CD14-positive monocyte (primary cell): ENCODE measurements around the gene MVP. TPM values are rescaled to one million over a fixed set of nuclear protein-coding genes. Genes with fewer than 3 reads are reported as not detected.

Experiments used
- DNase-seq, 3 donors: peaks; one replicate each; pipeline ENCODE4 v3.0.0-alpha.2; 2011 to 2022
- H2AFZ ChIP-seq: 2 replicates; pipeline ENCODE4 v1.6.0; 2012; ENCODE audit warnings: mild to moderate bottlenecking, low read depth, low read length, inconsistent platforms; ENCODE audit not compliant: insufficient read depth, poor library complexity, severe bottlenecking
- H3K27ac ChIP-seq, 2 donors: 1 replicate in 1 of 2; 2 replicates in 1 of 2; pipeline ENCODE4 v1.5.1; 2012 to 2013; ENCODE audit warnings: low read length in 2 of 2, control low read depth in 1 of 2, inconsistent platforms in 1 of 2, low read depth in 1 of 2, mild to moderate bottlenecking in 1 of 2
- H3K27me3 ChIP-seq, 2 donors: one replicate each; pipeline versions ENCODE4 v1.6.0 to v1.6.1; 2011 to 2013; ENCODE audit warnings: low read length in 2 of 2; ENCODE audit not compliant: control insufficient read depth in 2 of 2, insufficient read depth in 2 of 2
- H3K36me3 ChIP-seq, 2 donors: replicated peaks in 1 of 2; 1 replicate in 1 of 2; 2 replicates in 1 of 2; pipeline versions ENCODE4 v1.5.1 to v1.6.1; 2012 to 2013; ENCODE audit warnings: low read length in 2 of 2, control low read depth in 1 of 2, inconsistent platforms in 1 of 2, mild to moderate bottlenecking in 1 of 2; ENCODE audit not compliant: insufficient read depth in 2 of 2, control insufficient read depth in 1 of 2
- H3K4me1 ChIP-seq, 2 donors: 1 replicate in 1 of 2; 2 replicates in 1 of 2; pipeline versions ENCODE4 v1.5.1 to v1.6.1; 2012 to 2013; ENCODE audit warnings: low read length in 2 of 2, control low read depth in 1 of 2, inconsistent platforms in 1 of 2, mild to moderate bottlenecking in 1 of 2, moderate library complexity in 1 of 2; ENCODE audit not compliant: insufficient read depth in 2 of 2, control insufficient read depth in 1 of 2
- H3K4me2 ChIP-seq: replicated peaks from 2 replicates; pipeline ENCODE3; 2012; ENCODE audit warnings: low read length, moderate library complexity, mild to moderate bottlenecking; ENCODE audit not compliant: poor library complexity, severe bottlenecking; ENCODE audit errors: extremely low read depth
- H3K4me3 ChIP-seq, 3 experiments: fragments of 200-600 bp in 1 of 3; sonication (generic) in 1 of 3; replicated peaks in 1 of 3; 1 replicate in 2 of 3; 2 replicates in 1 of 3; pipeline ENCODE4 v1.5.1; 2011 to 2013; ENCODE audit warnings: low read length in 3 of 3, mild to moderate bottlenecking in 3 of 3, control low read depth in 2 of 3, low read depth in 2 of 3, inconsistent platforms in 1 of 3, moderate library complexity in 1 of 3
- H3K79me2 ChIP-seq: 2 replicates; pipeline ENCODE4 v1.6.0; 2012; ENCODE audit warnings: mild to moderate bottlenecking, control low read depth, inconsistent platforms, low read length, moderate library complexity; ENCODE audit not compliant: insufficient read depth
- H3K9ac ChIP-seq: 2 replicates; pipeline ENCODE4 v1.6.0; 2017; ENCODE audit warnings: low read length, mild to moderate bottlenecking; ENCODE audit not compliant: insufficient read depth, poor library complexity, severe bottlenecking
- H3K9me3 ChIP-seq, 2 donors: replicated peaks in 1 of 2; 1 replicate in 1 of 2; 2 replicates in 1 of 2; pipeline versions ENCODE4 v1.5.1 to v1.6.1; 2012 to 2013; ENCODE audit warnings: low read length in 2 of 2, control low read depth in 1 of 2; ENCODE audit not compliant: control insufficient read depth in 1 of 2, insufficient read depth in 1 of 2
- H4K20me1 ChIP-seq: 2 replicates; pipeline ENCODE4 v1.6.0; 2012; ENCODE audit warnings: mild to moderate bottlenecking, low read length, control low read depth, moderate library complexity; ENCODE audit not compliant: insufficient read depth
- H3K27ac Mint-ChIP-seq, 7 donors: one replicate each; pipeline ENCODE4 v1.8.0; 2020; ENCODE audit warnings: mild to moderate bottlenecking in 7 of 7, mixed read lengths in 7 of 7, moderate library complexity in 6 of 7, inconsistent platforms in 2 of 7
- H3K27me3 Mint-ChIP-seq, 3 donors: one replicate each; pipeline ENCODE4 v1.8.0; 2021 to 2022; ENCODE audit warnings: low read depth in 3 of 3, mild to moderate bottlenecking in 3 of 3, mixed read lengths in 3 of 3, moderate library complexity in 3 of 3, inconsistent platforms in 1 of 3
- H3K36me3 Mint-ChIP-seq, 2 donors: one replicate each; pipeline ENCODE4 v1.8.0; 2020; ENCODE audit warnings: mixed read lengths in 2 of 2, inconsistent platforms in 1 of 2, mild to moderate bottlenecking in 1 of 2
- H3K4me1 Mint-ChIP-seq: one replicate; pipeline ENCODE4 v1.8.0; 2020; ENCODE audit warnings: mild to moderate bottlenecking, mixed read lengths
- H3K4me3 Mint-ChIP-seq, 2 donors: one replicate each; pipeline ENCODE4 v1.8.0; 2020; ENCODE audit warnings: mild to moderate bottlenecking in 2 of 2, mixed read lengths in 2 of 2, moderate library complexity in 1 of 2
- H3K9me3 Mint-ChIP-seq, 7 donors: one replicate each; pipeline ENCODE4 v1.8.0; 2020 to 2022; ENCODE audit warnings: mixed read lengths in 7 of 7, mild to moderate bottlenecking in 6 of 7, moderate library complexity in 6 of 7, inconsistent platforms in 2 of 7
- CTCF ChIP-seq: fragments of 200-600 bp; IDR thresholded peaks from one replicate; pipeline ENCODE4 v1.8.0; 2022; ENCODE audit warnings: antibody characterized with exemption, mild to moderate bottlenecking
- WGBS: methylation state at CpG from one replicate; pipeline ENCODE4 v1.1.5; 2013; ENCODE audit warnings: missing lambda C conversion rate; ENCODE audit not compliant: insufficient coverage; 5-methylcytosine and 5-hydroxymethylcytosine counted together
- intact Hi-C, 2 donors: fragments of 100-400 bp; cut with micrococcal nuclease; formaldehyde crosslinking; loops; one replicate each; pipeline versions ENCODE4 v1.15.0 to v1.15.1; 2023
- polyA plus RNA-seq, 3 donors: library from polyadenylated mRNA; depleted of rRNA in 1 of 3; unstranded in 2 of 3; stranded (reverse) in 1 of 3; fragments of 300-500 nt in 2 of 3; fragments of >200 nt in 1 of 3; fragmentation: Illumina TruSeq in 2 of 3; gene quantifications; 1 replicate in 2 of 3; 2 replicates in 1 of 3; pipeline ENCODE4 v1.2.3, GENCODE V29; 2012 to 2021

MVP gene
- polyA plus RNA-seq, 3 donors = 146 to 274 (median 185) TPM

- DNase-seq = no peak
- peaks cover 8% of the 10 kb centered on the region in 2 donors for H3K9me3 ChIP-seq
- no peak overlapping the region for H3K4me2 ChIP-seq
- WGBS = 100% methylated on average over 4 of the region's 6 CpGs
- Mint-ChIP-seq H3K4me3 (no peak overlapping the region), H3K36me3 (peaks cover 0 to 5% of the 10 kb centered on the region in 2 donors), H3K27ac (peak overlapping the region in 1 of 7 donors; percentile 18), H3K27me3 (peaks cover 32 to 48% (median 39%) of the 10 kb centered on the region in 3 donors), H3K9me3 (peaks cover 5 to 21% (median 12%) of the 10 kb centered on the region in 7 donors), H3K4me1 (peaks cover 17% of the 10 kb centered on the region)
- H3K4me1 ChIP-seq = peaks cover 14 to 19% of the 10 kb centered on the region in 2 donors
- H4K20me1 ChIP-seq = no peaks in the 10 kb centered on the region
- no peaks in the 10 kb centered on the region for H3K36me3 ChIP-seq
- H3K79me2 ChIP-seq = no peaks in the 10 kb centered on the region
- H3K27ac ChIP-seq = no peak overlapping the region
- H3K9ac ChIP-seq = no peak overlapping the region
- H3K27me3 ChIP-seq = peaks cover 5 to 31% of the 10 kb centered on the region in 2 donors
- intact Hi-C loops = no loop called here
- no peak overlapping the region for H2AFZ ChIP-seq
- no peak overlapping the region for H3K4me3 ChIP-seq
- TF ChIP-seq CTCF = no peak
Measured at GRCh38 chr16:29875206-29875605, 54.9 kb downstream of the MVP start.

GRCh38 chr16:29876217-29876593, 55.9 kb downstream of the MVP start:
- intact Hi-C loops = no loop called here
- DNase-seq = no peak
- peak overlapping the region; percentile 73 to 91 for H3K4me3 Mint-ChIP-seq
- Histone ChIP-seq H3K36me3 (no peaks in the 10 kb centered on the region), H3K4me3 (peak overlapping the region in 2 of 3 experiments; percentile 27 to 70), H2AFZ (peak overlapping the region; percentile 73), H3K27me3 (peaks cover 5 to 31% of the 10 kb centered on the region in 2 donors), H3K9ac (peak overlapping the region; percentile 15), H3K9me3 (peaks cover 8% of the 10 kb centered on the region in 2 donors), H3K27ac (no peak overlapping the region), H4K20me1 (no peaks in the 10 kb centered on the region), H3K4me1 (peaks cover 14 to 19% of the 10 kb centered on the region in 2 donors), H3K4me2 (peak overlapping the region; percentile 79), H3K79me2 (no peaks in the 10 kb centered on the region)
- WGBS = 17% methylated on average over 17 of the region's 18 CpGs
- peaks cover 5 to 21% (median 12%) of the 10 kb centered on the region in 7 donors for H3K9me3 Mint-ChIP-seq
- H3K27ac Mint-ChIP-seq = no peak overlapping the region
- H3K27me3 Mint-ChIP-seq = peaks cover 32 to 48% (median 39%) of the 10 kb centered on the region in 3 donors
- peaks cover 0 to 5% of the 10 kb centered on the region in 2 donors for H3K36me3 Mint-ChIP-seq
- no peak for TF ChIP-seq CTCF
- H3K4me1 Mint-ChIP-seq = peaks cover 17% of the 10 kb centered on the region
